Body of pancreas (tissue), 4 donors: Measurements from ENCODE around the gene CNTNAP2. TPM values are rescaled to one million over a fixed set of nuclear protein-coding genes. Genes with fewer than 3 reads are reported as not detected.
"Not testable (repeated sequence)": the region's sequence is repeated elsewhere in the genome, so short reads cannot be mapped to it uniquely, and the experiment has no call there.

Experiments
- ATAC-seq: fragments of 150-250 bp; one replicate; pipeline ENCODE4 v1.9.1; 2016
- DNase-seq, 4 donors: peaks; one replicate each; pipeline ENCODE4 v3.0.0-alpha.2; 2019
- H3K27ac ChIP-seq, 4 donors: fragments of 200-600 bp; sonication (generic); 1 replicate in 3 of 4; 2 replicates in 1 of 4; pipeline versions ENCODE4 v1.5.1 to v1.6.1; 2016 to 2019; ENCODE audit warnings: mild to moderate bottlenecking in 1 of 4, mixed read lengths in 1 of 4, moderate library complexity in 1 of 4
- H3K27me3 ChIP-seq, 2 donors: fragments of 200-600 bp; sonication (generic); one replicate each; pipeline ENCODE4 v1.6.0; 2016; ENCODE audit warnings: mild to moderate bottlenecking in 1 of 2
- H3K36me3 ChIP-seq, 2 donors: fragments of 200-600 bp; sonication (generic); replicated peaks in 1 of 2; 2 replicates each; pipeline ENCODE4 v1.5.1; 2016; ENCODE audit warnings: low read depth in 2 of 2; ENCODE audit not compliant: insufficient read depth in 1 of 2
- H3K4me1 ChIP-seq: fragments of 200-600 bp; sonication (generic); one replicate; pipeline ENCODE4 v1.6.0; 2016
- H3K4me3 ChIP-seq, 2 donors: fragments of 200-600 bp; sonication (generic); 1 replicate in 1 of 2; 2 replicates in 1 of 2; pipeline ENCODE4 v1.5.1; 2016 to 2019
- H3K9me3 ChIP-seq, 3 donors: fragments of 200-600 bp; sonication (generic); 1 replicate in 2 of 3; 2 replicates in 1 of 3; pipeline ENCODE4 v1.5.1; 2016
- POLR2A ChIP-seq, 3 donors: fragments of 450-650 bp; IDR thresholded peaks; one replicate each; pipeline ENCODE4 v1.6.1; 2016; ENCODE audit warnings: antibody characterized with exemption in 3 of 3, mild to moderate bottlenecking in 2 of 3
- WGBS, 2 donors: methylation state at CpG; one replicate each; pipeline ENCODE4 v1.1.5; 2017; 5-methylcytosine and 5-hydroxymethylcytosine counted together
- intact Hi-C: fragments of 100-400 bp; cut with DNase I; formaldehyde crosslinking; loops from one replicate; pipeline ENCODE4 v1.15.1; 2023
- total RNA-seq, 2 donors: library from RNA; depleted of rRNA; stranded (reverse); fragments of >200 nt; gene quantifications; one replicate each; pipeline ENCODE4 v1.1.0, GENCODE V29; 2016
- TF ChIP-seq, protein P1 (sequence below), 7 experiments: fragments of 450-650 bp in 4 of 7; fragments of 200-600 bp in 3 of 7; sonication (generic) in 3 of 7; IDR thresholded peaks; one replicate each; pipeline ENCODE4 v1.5.1; 2016 to 2019; ENCODE audit warnings: antibody characterized with exemption in 7 of 7

The CNTNAP2 gene
- total RNA-seq, 2 donors from 2014 or later: 1.0 TPM; not detected in 1

DNA sequence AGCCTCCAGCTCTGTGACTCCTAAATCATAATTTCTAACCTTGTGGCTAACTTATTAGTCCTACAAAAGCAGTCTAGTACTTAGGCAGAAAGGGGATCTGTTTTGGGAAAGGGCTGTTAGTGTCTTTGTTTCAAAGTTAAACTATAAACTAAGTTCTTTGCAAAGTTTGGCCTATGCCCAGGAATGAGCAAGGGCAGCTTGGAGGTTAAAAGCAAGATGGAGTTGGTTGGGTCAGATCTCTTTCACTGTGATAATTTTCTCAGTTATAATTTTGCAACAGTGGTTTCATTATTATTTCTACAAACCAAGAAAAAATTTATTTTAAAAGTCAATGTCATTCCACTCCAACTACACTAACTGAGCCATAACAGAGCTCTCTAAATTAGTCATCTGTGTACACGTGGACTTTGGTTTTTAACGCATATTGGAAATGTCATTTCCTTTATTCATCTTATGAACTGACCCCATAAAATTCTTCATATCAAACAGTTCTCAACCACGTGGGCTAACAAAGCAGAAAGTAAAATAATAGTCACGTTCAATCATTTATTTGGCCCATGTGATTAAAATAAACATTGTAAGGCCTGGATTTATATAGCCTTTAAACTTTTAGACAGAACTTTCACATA lies 2330.7 kb downstream of the CNTNAP2 start:
- intact Hi-C loops: no loop called here
- Histone ChIP-seq H3K27me3 (no peaks in the 10 kb centered on the region), H3K36me3 (no peaks in the 10 kb centered on the region), H3K4me1 (no peaks in the 10 kb centered on the region), H3K4me3 (no peak overlapping the region), H3K9me3 (no peaks in the 10 kb centered on the region), H3K27ac (no peak overlapping the region)
- ATAC-seq (no peak), DNase-seq (no peak)
- WGBS, 2 donors: 50 to 56% methylated on average over 4 of the region's 4 CpGs
- no peak for TF ChIP-seq POLR2A (IDR thresholded peaks at IDR 0.05)
- TF ChIP-seq, protein P1, sequence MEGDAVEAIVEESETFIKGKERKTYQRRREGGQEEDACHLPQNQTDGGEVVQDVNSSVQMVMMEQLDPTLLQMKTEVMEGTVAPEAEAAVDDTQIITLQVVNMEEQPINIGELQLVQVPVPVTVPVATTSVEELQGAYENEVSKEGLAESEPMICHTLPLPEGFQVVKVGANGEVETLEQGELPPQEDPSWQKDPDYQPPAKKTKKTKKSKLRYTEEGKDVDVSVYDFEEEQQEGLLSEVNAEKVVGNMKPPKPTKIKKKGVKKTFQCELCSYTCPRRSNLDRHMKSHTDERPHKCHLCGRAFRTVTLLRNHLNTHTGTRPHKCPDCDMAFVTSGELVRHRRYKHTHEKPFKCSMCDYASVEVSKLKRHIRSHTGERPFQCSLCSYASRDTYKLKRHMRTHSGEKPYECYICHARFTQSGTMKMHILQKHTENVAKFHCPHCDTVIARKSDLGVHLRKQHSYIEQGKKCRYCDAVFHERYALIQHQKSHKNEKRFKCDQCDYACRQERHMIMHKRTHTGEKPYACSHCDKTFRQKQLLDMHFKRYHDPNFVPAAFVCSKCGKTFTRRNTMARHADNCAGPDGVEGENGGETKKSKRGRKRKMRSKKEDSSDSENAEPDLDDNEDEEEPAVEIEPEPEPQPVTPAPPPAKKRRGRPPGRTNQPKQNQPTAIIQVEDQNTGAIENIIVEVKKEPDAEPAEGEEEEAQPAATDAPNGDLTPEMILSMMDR (IDR thresholded peaks at IDR 0.05): no peak

- H3K4me1 ChIP-seq, intact Hi-C loops, ATAC-seq, DNase-seq, H3K9me3 ChIP-seq, H3K4me3 ChIP-seq, H3K27ac ChIP-seq, H3K27me3 ChIP-seq, H3K36me3 ChIP-seq: not testable (repeated sequence)
- 79 to 81% methylated on average over 5 to 8 of the region's 8 CpGs for WGBS, 2 donors
Measured at GRCh38 chr7:148451526-148451925, 2334.9 kb downstream of the CNTNAP2 start.

DNA sequence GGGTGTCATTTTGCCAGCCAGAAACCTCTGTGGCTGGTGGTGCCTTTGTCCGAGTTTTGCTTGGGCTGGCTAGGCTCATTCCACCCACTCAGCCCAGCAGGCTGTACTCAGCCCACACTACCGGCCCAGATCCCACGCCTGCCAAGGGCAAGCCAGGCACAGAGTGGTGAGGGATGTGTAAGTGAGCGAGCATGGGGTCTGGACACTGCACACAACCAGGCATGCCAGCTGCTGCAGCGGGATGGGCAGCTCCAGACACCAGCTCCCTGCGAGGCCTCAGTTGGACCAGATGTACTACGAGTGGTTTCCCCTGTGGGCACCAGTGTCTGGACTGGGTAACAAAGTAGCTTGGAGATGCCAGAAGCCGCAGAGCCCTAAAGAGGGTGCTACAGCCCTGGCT lies 2339.8 kb downstream of the CNTNAP2 start:
- H3K4me1 ChIP-seq: no peaks in the 10 kb centered on the region
- no peak for DNase-seq
- intact Hi-C loops: no loop called here
- H3K9me3 ChIP-seq: no peaks in the 10 kb centered on the region
- H3K4me3 ChIP-seq: no peak overlapping the region
- H3K27me3 ChIP-seq: no peaks in the 10 kb centered on the region
- ATAC-seq: no peak
- no peaks in the 10 kb centered on the region for H3K36me3 ChIP-seq
- WGBS, 2 donors: 79 to 93% methylated on average over 4 to 5 of the region's 8 CpGs
- no peak overlapping the region for H3K27ac ChIP-seq
- TF ChIP-seq, protein P1 (IDR thresholded peaks at IDR 0.05): no peak

- H3K27me3 ChIP-seq: no peaks in the 10 kb centered on the region
- no peaks in the 10 kb centered on the region for H3K4me1 ChIP-seq
- WGBS, 2 donors: 89 to 94% methylated on average over 3 to 10 of the region's 10 CpGs
- H3K36me3 ChIP-seq: no peaks in the 10 kb centered on the region
- DNase-seq (no peak), ATAC-seq (no peak)
- H3K27ac ChIP-seq: no peak overlapping the region
- H3K9me3 ChIP-seq: no peaks in the 10 kb centered on the region
- no peak overlapping the region for H3K4me3 ChIP-seq
- TF ChIP-seq, protein P1 (IDR thresholded peaks at IDR 0.05): no peak
- TF ChIP-seq POLR2A (IDR thresholded peaks at IDR 0.05): no peak
- intact Hi-C loops: no loop called here
Measured at GRCh38 chr7:148457310-148457921, 2340.8 kb downstream of the CNTNAP2 start.

DNA sequence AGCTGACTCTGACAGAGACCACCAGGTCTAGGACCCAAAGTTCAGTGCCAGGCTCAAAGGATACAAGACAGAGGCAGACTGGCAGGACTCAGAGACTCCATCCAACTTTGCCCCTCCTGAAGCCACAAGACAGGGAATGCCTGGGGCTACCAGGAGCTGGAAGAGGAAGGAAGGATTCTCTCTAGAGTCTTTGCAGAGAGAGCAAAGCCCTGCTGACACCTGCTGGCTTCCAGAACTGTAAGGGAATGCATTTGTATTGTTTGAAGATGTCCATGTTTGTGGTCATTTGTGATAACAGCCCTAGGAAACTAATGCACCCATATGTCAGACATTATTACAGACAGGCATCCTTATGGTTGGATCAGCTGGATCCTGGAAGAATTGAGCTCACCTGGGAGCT lies 2341.7 kb downstream of the CNTNAP2 start:
- no peak for ATAC-seq
- DNase-seq: no peak
- no peak for TF ChIP-seq POLR2A (IDR thresholded peaks at IDR 0.05)
- TF ChIP-seq, protein P1 (IDR thresholded peaks at IDR 0.05): no peak
- H3K4me1 ChIP-seq: no peaks in the 10 kb centered on the region
- no peaks in the 10 kb centered on the region for H3K9me3 ChIP-seq
- intact Hi-C loops: no loop called here
- no peak overlapping the region for H3K27ac ChIP-seq
- no peak overlapping the region for H3K4me3 ChIP-seq
- no peaks in the 10 kb centered on the region for H3K36me3 ChIP-seq
- H3K27me3 ChIP-seq: no peaks in the 10 kb centered on the region
